ENCODE data around the gene FBXO38. TPM values are rescaled to one million over a fixed set of nuclear protein-coding genes. Genes with fewer than 3 reads are reported as not detected.

Gene FBXO38
- total RNA-seq, 1 experiment from 2014 or later = 36.3 TPM

DNA sequence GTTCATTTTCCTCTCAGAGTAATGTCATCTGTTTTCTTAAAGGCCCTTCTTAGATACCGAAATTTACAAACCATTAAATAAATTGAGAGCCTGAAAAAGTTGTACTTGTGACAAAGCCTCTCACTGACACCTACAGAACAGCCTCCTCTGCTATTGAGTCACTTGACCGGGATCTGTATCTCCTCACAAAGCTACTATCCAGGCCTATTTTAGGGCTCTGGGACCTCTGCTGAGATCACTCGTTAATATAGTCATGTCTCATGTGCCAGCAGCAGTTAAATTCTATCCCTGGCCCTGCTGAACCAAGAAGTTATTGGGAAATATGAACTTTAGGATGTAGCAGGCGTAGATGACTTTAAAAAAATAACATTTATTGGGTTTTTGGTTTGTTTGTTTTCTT, 31.1 kb downstream of the FBXO38 start:
- RAD21 ChIA-PET (ENCODE audit: low non-redundant PET in 1 of 2, low total read pairs in 2 of 2, uncharacterized antibody in 2 of 2, unreplicated experiment in 2 of 2) = no interaction called here
- no peaks in the 10 kb centered on the region for H3K9me2 ChIP-seq (ENCODE audit: insufficient read depth)
- no peaks in the 10 kb centered on the region for H3K4me1 ChIP-seq (ENCODE audit: control insufficient read depth in 1 of 2, insufficient read depth in 2 of 2, low read length in 2 of 2)
- H3K4me2 ChIP-seq (ENCODE audit: low read length) = no peak overlapping the region
- BruUV-seq (replicated peaks) = no TSS peak
- POLR2A ChIA-PET = no interaction called here
- H3K4me3 ChIP-seq (replicated peaks in 1 of 2; ENCODE audit: low read depth in 1 of 2, low read length in 2 of 2) = no peak overlapping the region
- no peak overlapping the region for H3K9ac ChIP-seq (ENCODE audit: low read length)
- TF ChIP-seq ELF1 (IDR thresholded peaks at IDR 0.05; ENCODE audit: borderline replicate concordance, low read depth) (no peak), SIN3A (IDR thresholded peaks at IDR 0.05; ENCODE audit: low read depth) (no peak), EGR1 (IDR thresholded peaks at IDR 0.05; ENCODE audit: low read depth) (no peak), CBX3 (IDR thresholded peaks at IDR 0.05; ENCODE audit: low read depth) (no peak), POLR2A (IDR thresholded peaks at IDR 0.05; ENCODE audit: borderline replicate concordance, extremely low read depth, insufficient read depth, insufficient read length) (no peak), JUND (IDR thresholded peaks at IDR 0.05) (no peak), ZNF274 (IDR thresholded peaks at IDR 0.05; ENCODE audit: low read depth, low read length) (no peak), EZH2phosphoT487 (IDR thresholded peaks at IDR 0.05; ENCODE audit: borderline replicate concordance) (no peak), TCF7L2 (IDR thresholded peaks at IDR 0.05; ENCODE audit: borderline replicate concordance, extremely low read depth, insufficient read depth, insufficient read length) (no peak)
- TF ChIP-seq, protein P1, sequence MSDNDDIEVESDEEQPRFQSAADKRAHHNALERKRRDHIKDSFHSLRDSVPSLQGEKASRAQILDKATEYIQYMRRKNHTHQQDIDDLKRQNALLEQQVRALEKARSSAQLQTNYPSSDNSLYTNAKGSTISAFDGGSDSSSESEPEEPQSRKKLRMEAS (IDR thresholded peaks at IDR 0.05) = no peak
- no peak overlapping the region for H3K27ac ChIP-seq (ENCODE audit: low read depth, low read length)
- ATAC-seq (no peak), DNase-seq (ENCODE audit: low read depth, low spot score) (no peak)
- H2AFZ ChIP-seq (ENCODE audit: low read depth, low read length, poor library complexity, severe bottlenecking) = no peak overlapping the region
- CTCF ChIA-PET = no interaction called here
- H3K9me3 ChIP-seq (ENCODE audit: control insufficient read depth in 1 of 2, insufficient read depth in 1 of 2, low read depth in 1 of 2, low read length in 2 of 2) = no peaks in the 10 kb centered on the region
- H3K79me2 ChIP-seq (ENCODE audit: insufficient read depth, low read length) = no peaks in the 10 kb centered on the region; the same call in 1 of the 2 replicates
- intact Hi-C loops (cut with micrococcal nuclease) = no loop called here
- no peaks in the 10 kb centered on the region; the same call in 1 of the 2 replicates for H4K20me1 ChIP-seq (ENCODE audit: insufficient read depth)
- H3K36me3 ChIP-seq (ENCODE audit: control insufficient read depth in 1 of 2, insufficient read depth in 2 of 2, low read length in 2 of 2) = peaks cover 38 to 47% of the 10 kb centered on the region in 2 experiments
- H3K27me3 ChIP-seq (ENCODE audit: insufficient read depth, low read length) = no peaks in the 10 kb centered on the region

DNA sequence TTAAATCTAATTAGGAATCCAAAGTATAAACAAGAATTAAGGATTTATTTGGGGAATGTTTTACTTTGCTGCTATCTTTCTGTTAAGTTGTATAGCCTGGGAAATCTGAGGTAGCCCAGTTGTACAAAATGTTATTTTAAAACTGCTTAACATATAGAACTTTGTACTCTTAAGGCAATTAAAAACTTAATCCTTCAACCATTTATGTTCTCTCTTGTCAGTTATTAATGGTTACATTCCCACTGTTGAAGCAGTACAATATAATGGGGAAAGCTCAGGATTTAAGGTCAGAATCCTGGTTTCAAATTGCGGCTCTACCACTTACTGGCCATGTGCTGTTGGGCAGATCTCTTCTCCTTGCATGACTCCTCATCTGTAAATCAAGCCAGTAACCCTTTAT, 32.7 kb downstream of the FBXO38 start:
- BruUV-seq (replicated peaks) = no TSS peak
- H3K4me2 ChIP-seq (ENCODE audit: low read length) = no peak overlapping the region
- ChIA-PET POLR2A (no interaction called here), CTCF (no interaction called here), RAD21 (ENCODE audit: low non-redundant PET in 1 of 2, low total read pairs in 2 of 2, uncharacterized antibody in 2 of 2, unreplicated experiment in 2 of 2) (no interaction called here)
- H3K27ac ChIP-seq (ENCODE audit: low read depth, low read length) = no peak overlapping the region
- intact Hi-C loops (cut with micrococcal nuclease) = no loop called here
- TF ChIP-seq FOSL1 (IDR thresholded peaks at IDR 0.05; ENCODE audit: low read depth) (no peak), SP1 (IDR thresholded peaks at IDR 0.05; ENCODE audit: low read depth) (no peak), ZFX (IDR thresholded peaks at IDR 0.05) (no peak)
- H2AFZ ChIP-seq (ENCODE audit: low read depth, low read length, poor library complexity, severe bottlenecking) = no peak overlapping the region
- H3K4me3 ChIP-seq (replicated peaks in 1 of 2; ENCODE audit: low read depth in 1 of 2, low read length in 2 of 2) = no peak overlapping the region
- no peaks in the 10 kb centered on the region for H3K9me3 ChIP-seq (ENCODE audit: control insufficient read depth in 1 of 2, insufficient read depth in 1 of 2, low read depth in 1 of 2, low read length in 2 of 2)
- H3K9ac ChIP-seq (ENCODE audit: low read length) = no peak overlapping the region
- no peaks in the 10 kb centered on the region for H3K4me1 ChIP-seq (ENCODE audit: control insufficient read depth in 1 of 2, insufficient read depth in 2 of 2, low read length in 2 of 2)
- ATAC-seq (no peak), DNase-seq (ENCODE audit: low read depth, low spot score) (no peak)
- no peaks in the 10 kb centered on the region; the same call in 1 of the 2 replicates for H4K20me1 ChIP-seq (ENCODE audit: insufficient read depth)
- H3K36me3 ChIP-seq (ENCODE audit: control insufficient read depth in 1 of 2, insufficient read depth in 2 of 2, low read length in 2 of 2) = peaks cover 29 to 36% of the 10 kb centered on the region in 2 experiments; a peak in 3 of 4 replicates
- no peaks in the 10 kb centered on the region for H3K27me3 ChIP-seq (ENCODE audit: insufficient read depth, low read length)
- H3K79me2 ChIP-seq (ENCODE audit: insufficient read depth, low read length) = no peaks in the 10 kb centered on the region; the same call in 1 of the 2 replicates
- H3K9me2 ChIP-seq (ENCODE audit: insufficient read depth) = no peaks in the 10 kb centered on the region

All from HCT116 (cell line).